ENCODE measurements around the gene GLIPR2. TPM values are rescaled to one million over a fixed set of nuclear protein-coding genes. Genes with fewer than 3 reads are reported as not detected.

The GLIPR2 gene
- total and polyA plus RNA-seq, 2 donors (not counting 3 experiments of a cell fraction or from before 2014, with no cell fraction given) = 22.0 to 42.4 TPM

- no peaks in the 10 kb centered on the region for H3K4me1 ChIP-seq (ENCODE audit: control insufficient read depth, extremely low read depth, insufficient read depth, low read length)
- no peaks in the 10 kb centered on the region for H3K27me3 ChIP-seq (ENCODE audit: control insufficient read depth in 2 of 2, insufficient read depth in 2 of 2, low read length in 2 of 2)
- no peaks in the 10 kb centered on the region for H3K9me3 ChIP-seq (replicated peaks; ENCODE audit: control insufficient read depth, insufficient read depth, low read length)
- H3K79me2 ChIP-seq (ENCODE audit: control insufficient read depth, insufficient read depth, low read length) = no peaks in the 10 kb centered on the region
- ChIA-PET POLR2A (no interaction called here), CTCF (interaction anchor here (1.0 kb wide), 1 partner anchor 10 kb away, joined by 3 read pairs; no protein-coding TSS in a partner anchor)
- intact Hi-C loops (cut with micrococcal nuclease) (no loop called here), dilution Hi-C loops (cut with MboI; ENCODE audit: extremely low pct_ligation_motif_present, low sequenced_read_pairs) (no loop called here)
- H4K20me1 ChIP-seq (replicated peaks; ENCODE audit: control insufficient read depth, extremely low read depth, insufficient read depth, low read length) = no peaks in the 10 kb centered on the region
- DNase-seq (ENCODE audit: low read depth, low spot score) (no peak), FAIRE-seq (no peak)
- H3K27ac ChIP-seq (ENCODE audit: insufficient read depth, low read depth, low read length) = no peak overlapping the region
- no peaks in the 10 kb centered on the region for H3K9me1 ChIP-seq (replicated peaks; ENCODE audit: control insufficient read depth, extremely low read depth, insufficient read depth, low read length)
- H3K9ac ChIP-seq (replicated peaks; ENCODE audit: extremely low read depth, insufficient read depth, low read length) = no peak overlapping the region
- no peak overlapping the region for H3K4me3 ChIP-seq (replicated peaks in 1 of 3; ENCODE audit: insufficient read depth in 1 of 3, low read depth in 1 of 3, low read length in 3 of 3)
- TF ChIP-seq EZH2 (IDR thresholded peaks at IDR 0.05; ENCODE audit: borderline replicate concordance, low read depth, low read length, severe bottlenecking) = no peak
- no peak for TF ChIP-seq GATA2 (IDR thresholded peaks at IDR 0.05; ENCODE audit: insufficient read depth, insufficient read length, low read depth, low read length)
- no peak for TF ChIP-seq POLR2A (IDR thresholded peaks at IDR 0.05; ENCODE audit: low read depth, low read length)
- TF ChIP-seq FOS (IDR thresholded peaks at IDR 0.05; ENCODE audit: borderline replicate concordance, insufficient read depth, low read length) = no peak
- TF ChIP-seq, protein P1, sequence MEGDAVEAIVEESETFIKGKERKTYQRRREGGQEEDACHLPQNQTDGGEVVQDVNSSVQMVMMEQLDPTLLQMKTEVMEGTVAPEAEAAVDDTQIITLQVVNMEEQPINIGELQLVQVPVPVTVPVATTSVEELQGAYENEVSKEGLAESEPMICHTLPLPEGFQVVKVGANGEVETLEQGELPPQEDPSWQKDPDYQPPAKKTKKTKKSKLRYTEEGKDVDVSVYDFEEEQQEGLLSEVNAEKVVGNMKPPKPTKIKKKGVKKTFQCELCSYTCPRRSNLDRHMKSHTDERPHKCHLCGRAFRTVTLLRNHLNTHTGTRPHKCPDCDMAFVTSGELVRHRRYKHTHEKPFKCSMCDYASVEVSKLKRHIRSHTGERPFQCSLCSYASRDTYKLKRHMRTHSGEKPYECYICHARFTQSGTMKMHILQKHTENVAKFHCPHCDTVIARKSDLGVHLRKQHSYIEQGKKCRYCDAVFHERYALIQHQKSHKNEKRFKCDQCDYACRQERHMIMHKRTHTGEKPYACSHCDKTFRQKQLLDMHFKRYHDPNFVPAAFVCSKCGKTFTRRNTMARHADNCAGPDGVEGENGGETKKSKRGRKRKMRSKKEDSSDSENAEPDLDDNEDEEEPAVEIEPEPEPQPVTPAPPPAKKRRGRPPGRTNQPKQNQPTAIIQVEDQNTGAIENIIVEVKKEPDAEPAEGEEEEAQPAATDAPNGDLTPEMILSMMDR (IDR thresholded peaks at IDR 0.05; ENCODE audit: extremely low read depth in 1 of 2, insufficient read depth in 1 of 2, low read depth in 1 of 2, low read length in 2 of 2) = no peak
- TF ChIP-seq JUN (IDR thresholded peaks at IDR 0.05; ENCODE audit: borderline replicate concordance, insufficient read depth, insufficient read length, low read depth) = no peak
- no peak for TF ChIP-seq POLR2AphosphoS5 (IDR thresholded peaks at IDR 0.05; ENCODE audit: insufficient read depth, low read depth, low read length)
- TF ChIP-seq, protein P2, sequence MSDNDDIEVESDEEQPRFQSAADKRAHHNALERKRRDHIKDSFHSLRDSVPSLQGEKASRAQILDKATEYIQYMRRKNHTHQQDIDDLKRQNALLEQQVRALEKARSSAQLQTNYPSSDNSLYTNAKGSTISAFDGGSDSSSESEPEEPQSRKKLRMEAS (IDR thresholded peaks at IDR 0.05; ENCODE audit: insufficient read depth, insufficient read length) = no peak
- TF ChIP-seq MYC (IDR thresholded peaks at IDR 0.05; ENCODE audit: low read depth, low read length) = no peak
- no peak overlapping the region for H3K4me2 ChIP-seq (ENCODE audit: insufficient read depth, low read length)
- BruUV-seq (replicated peaks) = no TSS peak
- peaks cover 0 to 1% of the 10 kb centered on the region in 2 experiments for H3K36me3 ChIP-seq (ENCODE audit: control insufficient read depth in 2 of 2, extremely low read depth in 1 of 2, insufficient read depth in 2 of 2, low read length in 2 of 2)
- H2AFZ ChIP-seq (ENCODE audit: low read depth, low read length) = no peak overlapping the region
Measured at GRCh38 chr9:36118706-36119105, 17.8 kb upstream of the GLIPR2 start.
